Left lung (tissue), 10 donors: ENCODE measurements around the gene SOX11. TPM values are rescaled to one million over a fixed set of nuclear protein-coding genes. Genes with fewer than 3 reads are reported as not detected.

Experiments used
- ATAC-seq: fragments of 200-7000 bp; cut with Tn5 transposase; one replicate; pipeline ENCODE4 v1.9.1; 2020; ENCODE audit warnings: moderate library complexity
- DNase-seq, 4 donors: peaks; one replicate each; pipeline ENCODE4 v3.0.0-alpha.2; 2013 to 2020
- H3K27ac ChIP-seq, 2 donors: fragments of 200-600 bp; sonication (generic) in 1 of 2; one replicate each; pipeline versions ENCODE4 v1.5.0 to v1.8.0; 2020 to 2021
- H3K27me3 ChIP-seq, 2 donors: fragments of 200-600 bp; sonication (generic) in 1 of 2; one replicate each; pipeline versions ENCODE4 v1.5.0 to v1.8.0; 2020 to 2021
- H3K36me3 ChIP-seq, 2 donors: fragments of 200-600 bp; sonication (generic) in 1 of 2; one replicate each; pipeline versions ENCODE4 v1.5.0 to v1.8.0; 2020 to 2021
- H3K4me1 ChIP-seq, 2 donors: fragments of 200-600 bp; one replicate each; pipeline ENCODE4 v1.8.0; 2021
- H3K4me3 ChIP-seq, 2 donors: fragments of 200-600 bp; sonication (generic) in 1 of 2; one replicate each; pipeline versions ENCODE4 v1.5.0 to v1.8.0; 2020 to 2021; ENCODE audit warnings: mild to moderate bottlenecking in 1 of 2
- H3K9me3 ChIP-seq, 2 donors: fragments of 200-600 bp; sonication (generic) in 1 of 2; one replicate each; pipeline versions ENCODE4 v1.5.0 to v1.8.0; 2020 to 2021
- CTCF ChIP-seq, 2 donors: fragments of 200-600 bp; sonication (generic) in 1 of 2; IDR thresholded peaks; one replicate each; pipeline versions ENCODE4 v1.5.0 to v1.8.0; 2021; ENCODE audit warnings: antibody characterized with exemption in 2 of 2
- intact Hi-C, 2 donors: fragments of 100-400 bp; cut with DNase I; formaldehyde crosslinking; loops; one replicate each; pipeline versions ENCODE4 v1.11.2 to v1.14.2; 2022
- polyA plus RNA-seq, 6 donors: library from polyadenylated mRNA; unstranded; fragments of 120-200 nt; gene quantifications; one replicate each; pipeline ENCODE4 v1.2.1, GENCODE V29; 2013; ENCODE audit not compliant: insufficient read length in 6 of 6
- total RNA-seq, 2 donors: library from RNA; stranded (reverse); fragmentation: NEBNext Ultra II Directional; extraction: Animal tissue kit (Norgen Biotek cat#: 25700); gene quantifications; one replicate each; pipeline ENCODE4 v1.2.1, GENCODE V29; 2021
- donor health status: DM: no; HTN: yes; CAD: no.
- donor health status: DM: no; HTN: no; CAD: no.

Gene SOX11
- total and polyA plus RNA-seq, 8 donors = 0.05 to 48.1 (median 42.0) TPM

- no peak for ATAC-seq
- H3K27ac ChIP-seq = no peak overlapping the region
Measured at GRCh38 chr2:5727235-5727634, 35.1 kb downstream of the SOX11 start.

GRCh38 chr2:5729416-5729815, 37.2 kb downstream of the SOX11 start:
- DNase-seq (peak in 1 of 4 donors; percentile 23), ATAC-seq (no peak)
- intact Hi-C loops = no loop called here
- no peak for TF ChIP-seq CTCF (IDR thresholded peaks at IDR 0.05)
- no peaks in the 10 kb centered on the region for H3K36me3 ChIP-seq
- peaks cover 0 to 10% of the 10 kb centered on the region in 2 donors for H3K27me3 ChIP-seq
- H3K4me1 ChIP-seq = no peaks in the 10 kb centered on the region
- no peak overlapping the region for H3K4me3 ChIP-seq
- H3K27ac ChIP-seq = no peak overlapping the region
- no peaks in the 10 kb centered on the region for H3K9me3 ChIP-seq

More at GRCh38 chr2:5727235-5727634, 35.1 kb downstream of the SOX11 start:
- Histone ChIP-seq H3K9me3 (no peaks in the 10 kb centered on the region), H3K27me3 (peaks cover 0 to 10% of the 10 kb centered on the region in 2 donors), H3K4me1 (no peaks in the 10 kb centered on the region), H3K36me3 (no peaks in the 10 kb centered on the region), H3K4me3 (no peak overlapping the region)
- no peak for DNase-seq
- intact Hi-C loops = no loop called here
- TF ChIP-seq CTCF (IDR thresholded peaks at IDR 0.05) = no peak

DNA sequence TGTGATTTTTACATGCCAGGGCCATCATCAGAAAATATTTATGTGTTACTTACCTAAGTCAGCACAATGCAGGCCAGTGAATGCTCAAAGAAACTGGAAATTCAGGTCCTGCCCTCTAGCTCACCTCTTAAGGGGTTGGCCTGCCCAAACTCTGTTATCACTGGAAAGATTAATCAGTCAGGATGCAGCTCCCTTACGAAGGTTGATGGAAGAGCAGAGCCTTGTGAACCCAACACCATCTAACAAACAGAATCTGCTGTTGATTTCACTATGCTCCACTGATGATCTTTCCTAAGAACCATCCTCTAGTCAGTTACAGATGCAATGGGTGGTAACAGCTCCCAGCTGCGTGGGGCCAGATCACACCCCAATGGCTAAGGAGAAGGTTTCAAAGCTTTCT, 38.2 kb downstream of the SOX11 start:
- intact Hi-C loops = no loop called here
- Histone ChIP-seq H3K4me3 (no peak overlapping the region), H3K27me3 (peaks cover 0 to 10% of the 10 kb centered on the region in 2 donors), H3K27ac (no peak overlapping the region), H3K4me1 (no peaks in the 10 kb centered on the region), H3K9me3 (no peaks in the 10 kb centered on the region), H3K36me3 (no peaks in the 10 kb centered on the region)
- DNase-seq (peak in 1 of 4 donors; percentile 24), ATAC-seq (no peak)
- no peak for TF ChIP-seq CTCF (IDR thresholded peaks at IDR 0.05)

- ATAC-seq = no peak
Measured at GRCh38 chr2:5734859-5735520, 42.8 kb downstream of the SOX11 start.

DNA sequence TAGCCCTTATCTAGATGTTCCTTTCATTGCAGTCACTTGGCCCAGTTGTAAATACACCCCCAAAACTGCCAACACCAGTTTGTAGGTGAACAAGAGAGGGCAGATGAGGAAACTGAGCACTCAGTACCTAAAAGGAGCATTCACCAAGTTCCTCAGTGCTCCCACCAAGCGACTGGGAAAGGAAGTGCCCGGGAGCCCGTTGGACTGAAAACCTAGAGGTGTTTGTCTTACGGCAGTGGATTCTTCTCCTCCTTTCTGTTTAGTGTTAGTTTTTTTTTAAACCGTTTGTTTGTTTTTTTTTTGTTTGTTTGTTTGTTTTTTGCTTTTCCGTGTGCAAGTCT, 43.3 kb downstream of the SOX11 start:
- intact Hi-C loops = no loop called here
- Histone ChIP-seq H3K36me3 (no peaks in the 10 kb centered on the region), H3K27me3 (no peaks in the 10 kb centered on the region), H3K27ac (no peak overlapping the region), H3K4me1 (no peaks in the 10 kb centered on the region), H3K9me3 (no peaks in the 10 kb centered on the region), H3K4me3 (no peak overlapping the region)
- DNase-seq (no peak), ATAC-seq (no peak)
- no peak for TF ChIP-seq CTCF (IDR thresholded peaks at IDR 0.05)

More at GRCh38 chr2:5734859-5735520, 42.8 kb downstream of the SOX11 start:
- Histone ChIP-seq H3K27ac (no peak overlapping the region), H3K4me1 (no peaks in the 10 kb centered on the region), H3K27me3 (no peaks in the 10 kb centered on the region), H3K4me3 (no peak overlapping the region), H3K36me3 (no peaks in the 10 kb centered on the region), H3K9me3 (no peaks in the 10 kb centered on the region)
- DNase-seq = no peak
- intact Hi-C loops = no loop called here
- TF ChIP-seq CTCF (IDR thresholded peaks at IDR 0.05) = no peak
